Measurements from ENCODE around the gene DCLK1.

GRCh38 chr13:36029166-36029565 is 102.0 kb downstream of the DCLK1 start:
- no peak for TF ChIP-seq POLR2A (IDR thresholded peaks at IDR 0.05)
- TF ChIP-seq POLR2AphosphoS5 (IDR thresholded peaks at IDR 0.05; ENCODE audit: insufficient read depth in 1 of 2, low read depth in 1 of 2): no peak

Measured in vagina (tissue), 2 donors.